ENCODE measurements around the gene NGFR.

NGFR gene

GRCh38 chr17:49515196-49515770 is 20.2 kb downstream of the NGFR start:
- no peak overlapping the region for H3K4me3 ChIP-seq (ENCODE audit: low read length)
- peak overlapping the region; percentile 85 for H3K27ac ChIP-seq (ENCODE audit: low read depth, low read length)

GRCh38 chr17:49516180-49516579 is 21.1 kb downstream of the NGFR start:
- Histone ChIP-seq H3K9ac (ENCODE audit: low read length) (no peak overlapping the region), H3K4me1 (ENCODE audit: control insufficient read depth, insufficient read depth, low read length) (peaks cover 23% of the 10 kb centered on the region), H3K27ac (ENCODE audit: low read depth, low read length) (peak overlapping the region; percentile 85), H3K36me3 (ENCODE audit: control insufficient read depth, insufficient read depth, low read length) (no peaks in the 10 kb centered on the region), H3K27me3 (ENCODE audit: control insufficient read depth, insufficient read depth, low read length) (no peaks in the 10 kb centered on the region), H3K4me3 (ENCODE audit: low read length) (no peak overlapping the region)

More at GRCh38 chr17:49515196-49515770, 20.2 kb downstream of the NGFR start:
- Histone ChIP-seq H3K36me3 (ENCODE audit: control insufficient read depth, insufficient read depth, low read length) (no peaks in the 10 kb centered on the region), H3K27me3 (ENCODE audit: control insufficient read depth, insufficient read depth, low read length) (no peaks in the 10 kb centered on the region), H3K9ac (ENCODE audit: low read length) (no peak overlapping the region), H3K4me1 (ENCODE audit: control insufficient read depth, insufficient read depth, low read length) (peaks cover 23% of the 10 kb centered on the region)

GRCh38 chr17:49518346-49519078 is 23.4 kb downstream of the NGFR start:
- H3K4me3 ChIP-seq (ENCODE audit: low read length), result no peak overlapping the region

DNA sequence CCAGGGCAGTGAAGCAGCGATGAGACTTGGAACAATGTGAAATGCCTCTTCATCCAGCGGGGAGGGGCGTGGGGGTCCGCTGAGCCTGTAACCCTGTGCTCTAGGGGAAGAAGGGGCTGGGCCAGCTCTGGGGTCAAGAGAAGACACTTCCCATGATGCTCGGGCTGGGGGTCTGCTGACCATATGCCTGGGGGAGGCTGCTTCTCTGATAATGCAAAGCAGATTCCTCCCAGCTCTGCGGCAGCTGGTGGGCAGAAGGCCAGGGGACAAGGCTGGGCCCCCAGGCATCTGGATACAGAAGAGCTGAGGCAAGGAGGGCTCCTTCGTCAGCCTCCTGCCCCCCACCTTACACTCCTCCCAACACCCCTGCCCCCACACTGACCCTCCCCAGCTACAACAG is 24.7 kb downstream of the NGFR start:
- peaks cover 12% of the 10 kb centered on the region for H3K4me1 ChIP-seq (ENCODE audit: control insufficient read depth, insufficient read depth, low read length)
- no peaks in the 10 kb centered on the region for H3K36me3 ChIP-seq (ENCODE audit: control insufficient read depth, insufficient read depth, low read length)
- H3K27me3 ChIP-seq (ENCODE audit: control insufficient read depth, insufficient read depth, low read length), result no peaks in the 10 kb centered on the region
- H3K27ac ChIP-seq (ENCODE audit: low read depth, low read length), result no peak overlapping the region
- H3K9ac ChIP-seq (ENCODE audit: low read length), result no peak overlapping the region
- no peak overlapping the region for H3K4me3 ChIP-seq (ENCODE audit: low read length)

More at GRCh38 chr17:49518346-49519078, 23.4 kb downstream of the NGFR start:
- Histone ChIP-seq H3K36me3 (ENCODE audit: control insufficient read depth, insufficient read depth, low read length) (no peaks in the 10 kb centered on the region), H3K9ac (ENCODE audit: low read length) (no peak overlapping the region), H3K4me1 (ENCODE audit: control insufficient read depth, insufficient read depth, low read length) (peaks cover 23% of the 10 kb centered on the region), H3K27ac (ENCODE audit: low read depth, low read length) (no peak overlapping the region), H3K27me3 (ENCODE audit: control insufficient read depth, insufficient read depth, low read length) (no peaks in the 10 kb centered on the region)

GRCh38 chr17:49520386-49521087 is 25.4 kb downstream of the NGFR start:
- Histone ChIP-seq H3K9ac (ENCODE audit: low read length) (no peak overlapping the region), H3K36me3 (ENCODE audit: control insufficient read depth, insufficient read depth, low read length) (no peaks in the 10 kb centered on the region), H3K27me3 (ENCODE audit: control insufficient read depth, insufficient read depth, low read length) (no peaks in the 10 kb centered on the region), H3K4me3 (ENCODE audit: low read length) (no peak overlapping the region), H3K4me1 (ENCODE audit: control insufficient read depth, insufficient read depth, low read length) (peaks cover 5% of the 10 kb centered on the region), H3K27ac (ENCODE audit: low read depth, low read length) (no peak overlapping the region)

- no peaks in the 10 kb centered on the region for H3K4me1 ChIP-seq (ENCODE audit: control insufficient read depth, insufficient read depth, low read length)
Observed at GRCh38 chr17:49521088-49521450, 26.0 kb downstream of the NGFR start.

GRCh38 chr17:49521471-49522356 is 26.6 kb downstream of the NGFR start:
- no peaks in the 10 kb centered on the region for H3K4me1 ChIP-seq (ENCODE audit: control insufficient read depth, insufficient read depth, low read length)
- H3K36me3 ChIP-seq (ENCODE audit: control insufficient read depth, insufficient read depth, low read length), result no peaks in the 10 kb centered on the region
- no peaks in the 10 kb centered on the region for H3K27me3 ChIP-seq (ENCODE audit: control insufficient read depth, insufficient read depth, low read length)
- no peak overlapping the region for H3K9ac ChIP-seq (ENCODE audit: low read length)
- H3K4me3 ChIP-seq (ENCODE audit: low read length), result no peak overlapping the region
- H3K27ac ChIP-seq (ENCODE audit: low read depth, low read length), result no peak overlapping the region

More at GRCh38 chr17:49521088-49521450, 26.0 kb downstream of the NGFR start:
- no peak overlapping the region for H3K4me3 ChIP-seq (ENCODE audit: low read length)
- no peak overlapping the region for H3K9ac ChIP-seq (ENCODE audit: low read length)
- H3K27ac ChIP-seq (ENCODE audit: low read depth, low read length), result no peak overlapping the region
- H3K36me3 ChIP-seq (ENCODE audit: control insufficient read depth, insufficient read depth, low read length), result no peaks in the 10 kb centered on the region
- H3K27me3 ChIP-seq (ENCODE audit: control insufficient read depth, insufficient read depth, low read length), result no peaks in the 10 kb centered on the region

- no peaks in the 10 kb centered on the region for H3K4me1 ChIP-seq (ENCODE audit: control insufficient read depth, insufficient read depth, low read length)
- no peaks in the 10 kb centered on the region for H3K27me3 ChIP-seq (ENCODE audit: control insufficient read depth, insufficient read depth, low read length)
- H3K36me3 ChIP-seq (ENCODE audit: control insufficient read depth, insufficient read depth, low read length), result no peaks in the 10 kb centered on the region
- H3K9ac ChIP-seq (ENCODE audit: low read length), result no peak overlapping the region
- H3K4me3 ChIP-seq (ENCODE audit: low read length), result no peak overlapping the region
- no peak overlapping the region for H3K27ac ChIP-seq (ENCODE audit: low read depth, low read length)
Observed at GRCh38 chr17:49522357-49522890, 27.3 kb downstream of the NGFR start.

GRCh38 chr17:49523196-49523595 is 28.1 kb downstream of the NGFR start:
- no peak overlapping the region for H3K27ac ChIP-seq (ENCODE audit: low read depth, low read length)
- no peaks in the 10 kb centered on the region for H3K27me3 ChIP-seq (ENCODE audit: control insufficient read depth, insufficient read depth, low read length)
- no peak overlapping the region for H3K4me3 ChIP-seq (ENCODE audit: low read length)
- H3K4me1 ChIP-seq (ENCODE audit: control insufficient read depth, insufficient read depth, low read length), result no peaks in the 10 kb centered on the region
- H3K36me3 ChIP-seq (ENCODE audit: control insufficient read depth, insufficient read depth, low read length), result no peaks in the 10 kb centered on the region
- no peak overlapping the region for H3K9ac ChIP-seq (ENCODE audit: low read length)

- H3K27me3 ChIP-seq (ENCODE audit: control insufficient read depth, insufficient read depth, low read length), result no peaks in the 10 kb centered on the region
- no peak overlapping the region for H3K27ac ChIP-seq (ENCODE audit: low read depth, low read length)
- H3K4me1 ChIP-seq (ENCODE audit: control insufficient read depth, insufficient read depth, low read length), result no peaks in the 10 kb centered on the region
- no peak overlapping the region for H3K9ac ChIP-seq (ENCODE audit: low read length)
- no peaks in the 10 kb centered on the region for H3K36me3 ChIP-seq (ENCODE audit: control insufficient read depth, insufficient read depth, low read length)
- no peak overlapping the region for H3K4me3 ChIP-seq (ENCODE audit: low read length)
Observed at GRCh38 chr17:49523706-49524472, 28.8 kb downstream of the NGFR start.

DNA sequence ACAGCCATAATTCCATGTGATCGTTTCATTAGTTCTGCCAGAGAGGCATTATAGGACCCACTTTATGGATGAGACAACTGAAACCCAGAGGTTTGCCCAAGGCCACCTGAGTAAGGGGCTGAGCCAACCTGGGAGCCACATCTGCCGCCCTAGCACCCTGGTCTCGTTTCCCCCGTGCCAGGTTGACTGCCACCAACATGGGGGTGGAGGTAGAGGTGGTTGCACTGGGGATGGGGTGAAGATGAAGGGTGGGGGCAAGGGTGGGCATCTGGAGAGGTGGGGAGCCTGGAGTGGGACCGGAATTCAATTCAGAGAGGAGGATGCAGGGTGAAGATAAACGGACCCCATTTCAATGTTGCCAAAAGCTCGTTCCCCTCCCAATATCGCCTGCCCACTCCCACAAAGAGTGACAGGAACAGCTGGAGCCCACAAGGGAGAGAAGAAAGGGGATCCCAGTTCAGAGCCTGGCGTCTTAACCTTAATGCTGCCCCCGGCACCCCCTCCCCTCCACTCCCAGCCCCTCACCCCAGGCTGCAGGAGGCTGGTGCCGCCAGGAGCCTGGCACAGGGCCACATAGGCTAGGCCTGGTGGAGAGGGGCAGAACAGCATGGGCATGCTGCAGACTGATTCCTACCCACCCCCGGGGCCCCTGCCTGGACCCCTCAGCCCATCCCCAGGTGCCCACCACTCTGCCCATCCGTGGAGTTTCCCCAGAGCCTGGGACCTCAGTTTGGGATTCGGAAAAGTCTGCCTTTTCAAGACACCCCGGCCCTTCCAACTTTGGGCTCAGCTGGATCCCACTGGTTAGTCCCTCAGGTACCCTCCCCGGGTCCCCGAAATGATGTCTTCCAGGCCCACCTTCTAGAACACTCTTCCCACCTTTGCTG is 29.6 kb downstream of the NGFR start:
- H3K36me3 ChIP-seq (ENCODE audit: control insufficient read depth, insufficient read depth, low read length), result no peaks in the 10 kb centered on the region
- no peaks in the 10 kb centered on the region for H3K27me3 ChIP-seq (ENCODE audit: control insufficient read depth, insufficient read depth, low read length)
- no peaks in the 10 kb centered on the region for H3K4me1 ChIP-seq (ENCODE audit: control insufficient read depth, insufficient read depth, low read length)
- H3K9ac ChIP-seq (ENCODE audit: low read length), result no peak overlapping the region
- no peak overlapping the region for H3K27ac ChIP-seq (ENCODE audit: low read depth, low read length)
- H3K4me3 ChIP-seq (ENCODE audit: low read length), result no peak overlapping the region
